Measurements from ENCODE around the gene FANK1.
"Not testable (repeated sequence)": the region's sequence is repeated elsewhere in the genome, so short reads cannot be mapped to it uniquely, and the experiment has no call there.

FANK1 gene

GRCh38 chr10:125889441-125889840 lies 6.9 kb upstream of the FANK1 start:
- not testable (repeated sequence) for DNase-seq

GRCh38 chr10:125892402-125892801 lies 4.0 kb upstream of the FANK1 start:
- not testable (repeated sequence) for DNase-seq

- DNase-seq: not testable (repeated sequence)
These were observed 2.2 kb upstream of the FANK1 start for GRCh38 chr10:125894176-125894575.

DNA sequence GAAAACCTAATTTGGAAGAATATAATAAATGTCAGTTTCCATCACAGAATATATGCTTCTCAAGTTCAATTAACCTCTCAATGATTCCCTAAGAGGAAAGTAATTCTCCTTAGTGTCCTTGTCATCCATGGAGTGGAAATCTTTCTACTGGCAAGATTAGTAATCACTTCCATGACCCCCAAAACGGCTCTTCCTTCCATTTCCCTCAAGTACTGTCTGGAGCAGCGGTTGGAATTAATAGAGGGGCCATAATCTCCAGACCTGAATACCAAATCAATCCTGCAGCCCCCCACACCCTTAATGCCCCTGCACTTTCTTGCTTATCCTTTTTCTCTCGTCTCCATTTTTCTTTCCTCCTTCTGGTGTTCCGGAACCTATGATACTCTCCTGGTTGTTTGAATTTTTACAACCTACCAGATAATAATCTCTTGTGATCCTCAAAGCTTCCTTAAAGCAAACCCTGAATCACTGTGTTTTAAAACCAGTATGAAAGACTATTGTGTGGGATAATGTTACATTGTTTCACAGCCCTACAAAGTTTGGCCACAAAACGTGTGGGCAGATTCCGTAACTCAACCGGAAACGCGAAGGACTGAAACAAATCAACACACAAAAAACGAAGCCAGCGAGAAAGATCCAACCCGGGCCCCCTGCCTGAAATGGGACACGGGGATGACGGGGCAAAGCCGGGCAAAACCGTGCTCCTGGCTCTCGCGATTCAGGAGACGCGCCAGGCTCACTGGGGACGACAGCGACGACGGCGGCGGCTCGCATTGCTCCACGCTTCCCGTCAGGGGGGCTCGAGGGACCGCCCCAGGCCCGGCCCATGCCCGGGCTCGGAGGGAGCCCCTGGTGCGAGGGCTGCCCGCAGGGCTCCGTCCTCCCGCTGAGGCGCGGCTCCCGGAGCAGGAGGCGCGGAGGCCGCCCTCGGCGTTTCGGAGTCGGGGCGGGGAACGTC lies 955 bp upstream of the FANK1 start:
- not testable (repeated sequence) for DNase-seq

DNA sequence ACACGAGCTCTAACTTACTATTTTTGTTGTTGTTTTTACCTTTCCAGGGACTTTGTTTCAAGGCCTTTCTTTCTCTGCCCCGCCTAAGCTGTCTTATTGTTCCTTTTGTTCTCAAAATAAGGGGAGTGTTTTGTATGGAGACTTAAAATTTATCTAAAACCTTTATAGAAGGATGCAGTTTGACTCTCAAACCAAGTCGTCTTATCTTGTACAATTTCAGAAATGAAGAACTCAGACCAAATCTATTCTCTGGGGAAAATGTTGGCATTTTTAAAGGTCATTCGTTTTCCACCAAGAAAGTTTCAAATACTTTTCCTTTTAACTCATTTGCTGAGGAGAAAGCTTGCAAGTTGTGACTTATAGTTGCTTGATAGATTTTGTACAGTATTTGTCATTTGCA lies 953 bp downstream of the FANK1 start:
- DNase-seq: not testable (repeated sequence)

- not testable (repeated sequence) for DNase-seq
These were observed 4.6 kb downstream of the FANK1 start for GRCh38 chr10:125900963-125901362.

DNA sequence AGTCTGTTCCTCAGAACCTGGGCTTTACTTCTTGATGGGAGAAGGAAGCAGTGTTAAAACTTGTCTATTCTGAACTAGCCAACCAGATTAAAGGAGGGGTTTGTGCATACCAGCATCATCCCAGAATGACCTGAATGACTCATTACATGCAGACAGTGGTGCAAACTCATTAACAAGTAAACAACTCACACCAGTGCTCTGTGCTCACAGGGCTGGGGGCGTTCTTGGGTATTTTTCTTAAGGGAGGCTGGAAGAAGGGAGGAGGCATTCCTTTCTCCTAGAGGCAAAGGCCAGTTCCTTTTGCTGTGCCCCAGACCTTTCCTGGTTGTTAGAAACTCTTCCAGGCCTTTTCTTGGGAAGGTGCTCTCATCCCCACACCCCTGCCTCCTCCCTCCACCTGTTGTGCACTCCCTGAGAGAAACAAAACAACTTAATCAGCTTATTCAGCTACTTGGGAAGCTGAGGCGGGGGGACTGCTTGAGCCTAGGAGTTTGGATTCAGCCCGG lies 6.8 kb downstream of the FANK1 start:
- not testable (repeated sequence) for DNase-seq

- DNase-seq: not testable (repeated sequence)
These were observed 9.0 kb downstream of the FANK1 start for GRCh38 chr10:125905069-125905994.

- not testable (repeated sequence) for DNase-seq
These were observed 11.2 kb downstream of the FANK1 start for GRCh38 chr10:125907598-125907997.

GRCh38 chr10:125908813-125909212 lies 12.4 kb downstream of the FANK1 start:
- DNase-seq: not testable (repeated sequence)

DNA sequence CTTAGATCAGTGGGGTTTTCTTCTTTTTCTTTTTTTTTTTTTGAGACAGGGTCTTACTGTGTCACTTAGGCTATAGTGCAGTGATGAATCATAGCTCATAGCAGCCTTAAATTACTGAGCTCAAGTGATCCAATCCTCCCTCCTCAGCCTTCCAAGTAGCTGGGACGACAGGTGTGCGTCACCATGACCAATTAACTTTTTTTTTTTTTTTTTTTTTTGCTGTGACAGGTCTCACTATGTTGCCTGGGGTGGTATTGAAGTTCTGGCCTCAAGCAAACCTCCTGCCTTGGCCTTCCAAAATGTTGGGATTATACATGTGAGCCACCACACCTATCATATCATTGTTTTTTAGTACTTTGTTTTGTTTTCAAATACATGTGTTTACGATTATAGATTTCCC lies 13.1 kb downstream of the FANK1 start:
- DNase-seq: not testable (repeated sequence)

- no peak for DNase-seq
These were observed 14.8 kb downstream of the FANK1 start for GRCh38 chr10:125911145-125911544.

DNA sequence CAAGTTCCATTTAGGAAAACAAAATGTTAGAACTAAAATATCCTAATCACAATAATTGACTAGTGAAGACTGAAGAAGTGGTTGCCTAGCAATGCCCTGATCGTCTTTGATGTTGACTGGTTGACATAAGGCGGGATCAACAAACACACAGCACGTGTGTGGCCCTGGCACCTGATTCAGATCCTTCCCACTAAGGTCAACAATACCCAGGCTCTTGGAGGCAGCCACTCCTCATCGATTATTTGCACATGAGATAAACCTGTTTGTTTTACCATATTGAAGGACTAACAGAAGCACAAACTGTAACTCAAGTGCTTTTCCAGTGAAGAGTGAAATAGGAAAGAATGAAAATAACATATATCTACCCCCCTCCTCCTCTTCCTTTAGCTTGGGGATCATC lies 15.6 kb downstream of the FANK1 start:
- DNase-seq: no peak

DNA sequence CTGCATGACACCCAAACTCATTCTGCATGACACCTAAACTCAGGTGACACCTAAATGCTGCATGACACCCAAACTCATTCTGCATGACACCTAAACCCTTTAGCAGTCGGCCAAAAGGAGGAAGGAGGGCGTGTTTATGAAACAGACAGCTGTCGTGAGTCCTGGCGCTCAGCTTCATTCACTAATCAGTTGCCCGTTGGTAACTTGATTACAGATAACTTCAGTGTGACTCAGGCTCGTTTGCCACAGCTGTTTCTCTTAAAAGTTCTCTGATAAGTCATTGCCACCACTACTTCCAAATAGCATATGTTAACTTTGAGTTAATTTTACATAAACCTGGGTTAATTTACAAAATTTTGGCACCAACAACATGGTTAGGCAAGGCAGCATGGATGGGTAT lies 16.9 kb downstream of the FANK1 start:
- DNase-seq: not testable (repeated sequence)

GRCh38 chr10:125916977-125917376 lies 20.6 kb downstream of the FANK1 start:
- no peak for DNase-seq

- DNase-seq: not testable (repeated sequence)
These were observed 21.5 kb downstream of the FANK1 start for GRCh38 chr10:125917704-125918361.

GRCh38 chr10:125921643-125922306 lies 25.4 kb downstream of the FANK1 start:
- DNase-seq: not testable (repeated sequence)

- DNase-seq: no peak
These were observed 29.0 kb downstream of the FANK1 start for GRCh38 chr10:125925262-125925834.

DNA sequence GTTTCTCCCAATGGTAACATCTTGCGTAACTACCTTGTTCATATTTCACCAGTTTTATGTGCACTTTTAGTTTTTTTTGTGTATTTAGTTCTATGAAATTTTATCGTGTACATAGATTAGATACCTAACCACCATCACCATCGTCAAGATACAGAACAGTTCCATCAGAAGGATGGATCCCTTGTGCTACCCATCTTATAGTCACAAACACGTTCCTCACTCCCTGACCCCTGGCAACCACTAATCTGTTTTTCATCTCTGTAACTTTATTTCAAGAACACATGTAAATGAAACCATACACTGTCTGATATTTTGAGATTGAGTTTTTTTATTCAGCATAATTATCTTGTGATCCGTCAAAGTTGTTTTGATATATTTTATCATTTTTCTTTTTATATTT lies 29.9 kb downstream of the FANK1 start:
- DNase-seq: no peak

DNA sequence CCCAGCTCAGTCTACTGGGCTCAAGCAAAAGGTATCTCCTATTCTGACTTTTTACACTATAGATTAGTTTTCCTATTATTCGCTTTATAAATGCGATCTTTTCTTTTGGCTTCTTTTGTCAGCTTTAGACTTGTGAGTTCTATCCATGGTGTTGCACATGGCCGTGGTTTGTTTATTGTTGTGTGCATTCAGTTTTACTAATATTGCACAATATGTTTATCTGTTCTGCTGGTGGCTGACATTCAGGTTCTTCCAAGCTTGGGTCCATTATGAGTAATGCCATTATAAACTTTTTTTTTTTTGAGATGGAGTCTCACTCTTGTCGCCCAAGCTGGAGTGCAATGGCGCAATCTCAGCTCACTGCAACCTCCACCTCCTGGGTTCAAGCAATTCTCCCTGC lies 30.9 kb downstream of the FANK1 start:
- not testable (repeated sequence) for DNase-seq

DNA sequence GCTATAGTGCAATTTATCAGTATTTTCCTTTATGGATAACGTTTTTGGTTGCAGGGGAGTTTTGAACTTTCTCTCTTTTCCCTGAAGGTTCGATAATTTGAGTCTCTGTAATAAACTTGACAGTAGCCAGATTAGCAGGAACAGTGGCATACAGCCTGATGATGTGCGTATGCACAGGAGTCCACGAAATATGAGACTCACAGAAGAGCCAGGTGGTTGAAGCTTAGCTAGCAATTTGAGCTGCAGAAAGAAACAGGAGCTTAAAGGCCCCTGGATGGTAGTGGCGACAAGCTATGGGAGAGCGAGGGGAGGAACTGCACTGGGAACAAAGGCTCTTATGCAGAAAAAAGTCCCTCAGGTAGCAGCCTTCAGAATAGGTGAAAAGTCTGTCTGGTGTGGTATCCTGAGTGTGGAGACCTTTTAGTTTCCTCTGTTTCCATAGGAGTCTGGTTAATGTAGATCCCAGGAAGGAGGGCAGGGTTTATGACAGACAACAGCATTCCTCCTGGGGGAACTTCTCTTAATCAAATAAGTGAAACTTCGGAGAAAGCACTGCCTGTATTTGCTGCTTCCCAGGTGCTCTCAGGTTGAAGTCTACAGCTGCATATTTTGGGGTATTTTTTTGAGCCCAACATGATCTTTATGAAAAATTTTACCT lies 32.7 kb downstream of the FANK1 start:
- no peak for DNase-seq
